ENCODE data around the gene STAT3. TPM values are rescaled to one million over a fixed set of nuclear protein-coding genes. Genes with fewer than 3 reads are reported as not detected.

Gene STAT3
- total and polyA plus RNA-seq, 2 of the 13 experiments (the other 11 are each of a cell fraction or from before 2014, with no cell fraction given): 61.8 to 62.4 TPM

- TF ChIP-seq HIC2 (CRISPR knock-in tag; IDR thresholded peaks at IDR 0.05; ENCODE audit: low read depth): no peak
- TF ChIP-seq MEF2D (CRISPR knock-in tag; IDR thresholded peaks at IDR 0.05): no peak
- TF ChIP-seq ZBTB40 (IDR thresholded peaks at IDR 0.05): no peak
- no peak for TF ChIP-seq ZBTB40 (CRISPR knock-in tag; IDR thresholded peaks at IDR 0.05)
- TF ChIP-seq ZNF350 (CRISPR knock-in tag; IDR thresholded peaks at IDR 0.05; ENCODE audit: borderline replicate concordance, low read depth): no peak
- no peak for TF ChIP-seq ZFY (CRISPR knock-in tag; IDR thresholded peaks at IDR 0.05)
- no peak for TF ChIP-seq BORCS8-MEF2B (CRISPR knock-in tag; IDR thresholded peaks at IDR 0.05)
- peak; percentile 97 for TF ChIP-seq PRDM10 (CRISPR knock-in tag; IDR thresholded peaks at IDR 0.05; ENCODE audit: low read depth)
- no peak for TF ChIP-seq FOXP1 (IDR thresholded peaks at IDR 0.05)
- no peak; the same call in 1 of the 2 replicates for TF ChIP-seq FOXP1 (CRISPR knock-in tag; IDR thresholded peaks at IDR 0.05)
- TF ChIP-seq ARID2 (CRISPR knock-in tag; IDR thresholded peaks at IDR 0.05; ENCODE audit: borderline replicate concordance): no peak
- no peak for TF ChIP-seq ZMYM4 (CRISPR knock-in tag; IDR thresholded peaks at IDR 0.05)
- TF ChIP-seq FOXO1 (CRISPR knock-in tag; IDR thresholded peaks at IDR 0.05): peak; percentile 57; the same call in 1 of the 2 replicates
- TF ChIP-seq KAT8 (CRISPR knock-in tag; IDR thresholded peaks at IDR 0.05): 0 out of 2 replicates have a peak, but pooled peaks have one; percentile 36
These were observed 1.2 kb downstream of the STAT3 start (continued) for GRCh38 chr17:42386777-42387657.
